Femur (tissue), 1 donor: Measurements from ENCODE around the gene ABLIM1.

Source experiments
- DNase-seq: peaks from one replicate; pipeline ENCODE4 v3.0.0-alpha.2; 2017

ABLIM1 gene

GRCh38 chr10:114511881-114512280 is 146.2 kb downstream of the ABLIM1 start:
- no peak for DNase-seq

- no peak for DNase-seq
These were observed 149.7 kb downstream of the ABLIM1 start for GRCh38 chr10:114508376-114508775.

- no peak for DNase-seq
These were observed 150.6 kb downstream of the ABLIM1 start for GRCh38 chr10:114507449-114507848.

- no peak for DNase-seq
These were observed 151.1 kb downstream of the ABLIM1 start for GRCh38 chr10:114506871-114507385.

GRCh38 chr10:114504769-114505579 is 153.1 kb downstream of the ABLIM1 start:
- peak; percentile 61 for DNase-seq

- no peak for DNase-seq
These were observed 156.0 kb downstream of the ABLIM1 start for GRCh38 chr10:114502074-114502473.

GRCh38 chr10:114501650-114502049 is 156.4 kb downstream of the ABLIM1 start:
- DNase-seq, result no peak

- no peak for DNase-seq
These were observed 157.4 kb downstream of the ABLIM1 start for GRCh38 chr10:114500643-114501042.

GRCh38 chr10:114499630-114500190 is 158.4 kb downstream of the ABLIM1 start:
- no peak for DNase-seq

GRCh38 chr10:114499116-114499515 is 159.0 kb downstream of the ABLIM1 start:
- no peak for DNase-seq

GRCh38 chr10:114498413-114499111 is 159.5 kb downstream of the ABLIM1 start:
- DNase-seq, result no peak

- DNase-seq, result no peak
These were observed 162.8 kb downstream of the ABLIM1 start for GRCh38 chr10:114495303-114495702.

- no peak for DNase-seq
These were observed 165.6 kb downstream of the ABLIM1 start for GRCh38 chr10:114492351-114493037.

- DNase-seq, result peak; percentile 33
These were observed 166.1 kb downstream of the ABLIM1 start for GRCh38 chr10:114491933-114492332.

- DNase-seq, result peak; percentile 47
These were observed 166.7 kb downstream of the ABLIM1 start for GRCh38 chr10:114491419-114491818.

GRCh38 chr10:114489521-114490310 is 168.4 kb downstream of the ABLIM1 start:
- no peak for DNase-seq

GRCh38 chr10:114487815-114488536 is 170.1 kb downstream of the ABLIM1 start:
- DNase-seq, result no peak

GRCh38 chr10:114486938-114487814 is 170.9 kb downstream of the ABLIM1 start:
- no peak for DNase-seq

- no peak for DNase-seq
These were observed 172.2 kb downstream of the ABLIM1 start for GRCh38 chr10:114485696-114486400.

GRCh38 chr10:114483575-114483974 is 174.5 kb downstream of the ABLIM1 start:
- DNase-seq, result no peak
